NOMO-1 treated with DMSO at 0.1 percent for 48 hours (cell line): ENCODE results near the gene DISP2.

ENCODE experiments used
- DNase-seq: peaks from one replicate; lab custom pipeline; 2025; ENCODE audit not compliant: unreplicated experiment; lab: John Stamatoyannopoulos, UW

DISP2 gene

DNA sequence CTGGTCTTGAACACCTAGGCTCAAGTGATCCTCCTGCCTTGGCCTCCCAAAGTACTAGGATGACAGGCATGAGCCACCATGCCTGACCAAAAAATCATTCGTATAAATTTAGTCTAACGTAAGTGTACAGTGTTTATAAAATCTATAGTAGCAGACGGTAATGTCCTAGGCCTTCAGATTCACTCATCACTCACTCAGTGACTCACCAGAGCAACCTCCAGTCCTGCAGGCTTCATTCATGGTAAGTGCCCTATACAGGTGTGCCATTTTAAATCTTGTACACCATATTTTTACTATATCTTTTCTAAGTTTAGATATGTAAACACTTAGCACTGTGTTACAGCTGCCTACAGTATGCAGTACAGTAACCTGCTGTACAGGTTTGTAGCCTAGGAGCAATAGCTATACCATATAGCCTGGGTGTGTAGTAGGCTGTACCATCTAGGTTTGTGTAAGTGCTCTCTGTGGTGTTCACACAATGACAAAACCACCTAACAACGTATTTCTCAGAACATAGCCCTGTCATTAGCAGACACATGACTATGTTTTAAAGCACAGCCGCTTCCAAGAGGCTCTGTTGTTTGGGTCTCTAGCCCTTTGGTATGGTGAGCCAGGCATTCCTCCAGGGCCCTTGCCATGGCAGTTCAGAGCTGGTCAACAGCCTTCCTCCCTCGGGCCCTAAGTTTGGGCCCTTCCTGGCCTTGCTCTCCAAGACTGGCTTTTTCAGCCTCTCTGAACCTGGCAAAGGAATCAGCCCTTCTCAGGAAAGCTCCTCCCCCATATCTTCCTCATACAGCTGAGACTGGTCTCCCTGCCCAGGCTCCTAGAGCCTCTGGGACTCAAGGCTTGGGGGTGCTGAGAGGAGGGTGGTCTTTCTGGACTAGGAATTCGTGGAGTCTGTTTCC lies 15.4 kb upstream of the DISP2 start:
- no peak for DNase-seq

GRCh38 chr15:40343512-40343911 lies 14.5 kb upstream of the DISP2 start:
- DNase-seq = no peak

GRCh38 chr15:40344217-40344616 lies 13.8 kb upstream of the DISP2 start:
- no peak for DNase-seq

- peak; percentile 54 for DNase-seq
Observed at GRCh38 chr15:40344631-40345120, 13.3 kb upstream of the DISP2 start.

DNA sequence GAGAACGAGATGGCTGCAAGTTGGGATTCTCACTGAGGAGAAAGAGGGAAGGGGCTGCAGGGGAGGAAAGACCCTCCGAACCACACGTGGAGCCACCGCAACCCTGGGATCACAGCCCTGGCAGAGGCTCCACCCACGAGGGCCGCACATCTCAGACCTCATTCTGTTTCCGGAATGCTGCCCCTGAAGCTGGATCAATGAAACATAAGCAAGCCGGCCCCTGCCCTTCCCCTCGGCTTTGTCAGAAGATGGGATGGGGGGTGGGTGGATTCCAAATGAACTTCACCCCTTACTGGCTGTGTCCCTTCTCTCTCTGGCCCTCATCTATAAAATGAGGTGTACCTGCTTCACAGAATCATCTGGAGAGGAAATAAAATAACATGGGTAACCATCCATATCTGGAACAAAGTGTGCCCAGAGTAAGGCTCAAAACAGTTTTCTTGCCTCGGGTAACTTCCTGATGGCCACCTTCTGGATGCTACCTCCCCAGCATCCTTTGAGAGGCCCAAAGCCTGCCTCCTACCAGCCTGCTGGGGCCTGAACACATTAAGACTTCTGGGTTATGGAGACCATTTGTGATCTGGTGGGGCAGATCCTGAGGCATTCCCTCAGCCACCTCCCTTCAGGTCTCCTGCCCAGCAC lies 12.7 kb upstream of the DISP2 start:
- no peak for DNase-seq

DNA sequence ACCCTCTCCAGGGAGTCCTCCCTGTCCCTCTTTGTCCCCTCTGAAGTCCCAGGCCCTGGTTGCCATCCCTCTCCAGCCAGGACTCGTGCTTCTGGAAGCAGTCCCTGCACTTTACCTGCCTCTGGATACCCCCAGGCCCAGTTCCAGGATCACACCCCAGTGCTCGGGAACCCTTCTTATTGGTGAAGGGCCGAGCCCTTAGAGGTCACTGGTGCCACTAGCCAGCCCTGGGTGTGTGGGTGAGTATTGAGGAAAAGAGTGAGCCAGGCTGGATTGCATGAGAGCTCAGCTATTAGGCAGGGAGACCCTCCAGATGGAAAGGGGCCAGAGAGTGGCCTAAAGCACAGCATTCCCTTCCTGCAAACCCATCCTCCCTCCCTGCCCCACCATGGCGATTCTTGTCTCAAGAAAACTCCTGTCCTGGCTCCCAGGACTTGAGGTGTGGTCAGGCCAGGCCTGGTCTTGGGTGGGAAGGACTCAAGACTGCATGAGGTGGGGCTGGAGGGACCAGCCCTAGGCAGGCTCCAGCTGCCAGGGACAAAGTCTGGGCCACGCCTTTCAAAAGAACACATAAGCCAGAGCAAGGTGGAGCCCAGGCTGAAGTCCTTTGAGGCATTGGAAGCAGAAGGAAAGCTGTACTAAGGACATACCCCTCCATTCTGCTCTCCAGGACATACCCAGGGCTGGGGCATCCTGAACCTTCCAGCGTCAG lies 12.0 kb upstream of the DISP2 start:
- DNase-seq = no peak

GRCh38 chr15:40346579-40347558 lies 11.2 kb upstream of the DISP2 start:
- DNase-seq = no peak

- no peak for DNase-seq
Observed at GRCh38 chr15:40347559-40348473, 10.2 kb upstream of the DISP2 start.

DNA sequence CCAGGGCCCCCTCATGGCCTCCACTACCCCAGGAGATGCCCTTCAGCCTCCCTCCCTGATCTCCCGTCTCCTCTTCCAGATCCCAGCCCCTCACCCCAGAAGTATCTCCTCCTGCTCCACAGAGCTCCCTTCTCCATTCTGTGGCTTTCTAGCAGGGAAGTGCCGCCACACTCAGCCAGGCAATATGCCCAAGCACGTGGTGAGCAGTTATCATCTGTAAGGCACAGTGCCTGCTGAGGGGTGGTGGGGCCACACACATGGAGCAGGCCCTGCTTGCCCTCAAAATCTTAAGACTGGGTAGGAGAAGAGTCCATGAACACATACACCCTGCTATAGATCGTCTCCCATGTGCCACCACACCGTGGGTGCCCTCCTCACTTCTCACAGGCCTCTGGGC lies 9.5 kb upstream of the DISP2 start:
- no peak for DNase-seq

DNA sequence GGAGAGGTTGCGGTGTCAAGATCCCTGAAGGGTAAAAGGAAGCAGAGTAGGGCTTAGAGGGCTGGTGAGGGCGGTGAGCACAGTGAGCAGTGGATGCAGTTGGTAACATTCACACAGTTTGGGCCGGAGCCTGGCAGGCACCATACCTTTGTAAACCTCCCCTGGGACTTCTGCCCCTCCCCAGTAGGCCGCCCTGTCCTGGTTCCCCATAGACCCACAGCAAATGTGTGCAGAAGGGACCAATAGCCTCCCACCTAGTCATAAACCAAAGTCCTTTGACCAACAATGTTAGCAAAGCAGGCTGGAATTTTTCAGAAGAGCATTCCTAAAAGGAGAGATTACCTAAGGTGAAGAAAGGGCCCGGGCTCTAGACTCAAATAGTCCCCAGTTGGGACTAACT lies 8.9 kb upstream of the DISP2 start:
- no peak for DNase-seq

DNA sequence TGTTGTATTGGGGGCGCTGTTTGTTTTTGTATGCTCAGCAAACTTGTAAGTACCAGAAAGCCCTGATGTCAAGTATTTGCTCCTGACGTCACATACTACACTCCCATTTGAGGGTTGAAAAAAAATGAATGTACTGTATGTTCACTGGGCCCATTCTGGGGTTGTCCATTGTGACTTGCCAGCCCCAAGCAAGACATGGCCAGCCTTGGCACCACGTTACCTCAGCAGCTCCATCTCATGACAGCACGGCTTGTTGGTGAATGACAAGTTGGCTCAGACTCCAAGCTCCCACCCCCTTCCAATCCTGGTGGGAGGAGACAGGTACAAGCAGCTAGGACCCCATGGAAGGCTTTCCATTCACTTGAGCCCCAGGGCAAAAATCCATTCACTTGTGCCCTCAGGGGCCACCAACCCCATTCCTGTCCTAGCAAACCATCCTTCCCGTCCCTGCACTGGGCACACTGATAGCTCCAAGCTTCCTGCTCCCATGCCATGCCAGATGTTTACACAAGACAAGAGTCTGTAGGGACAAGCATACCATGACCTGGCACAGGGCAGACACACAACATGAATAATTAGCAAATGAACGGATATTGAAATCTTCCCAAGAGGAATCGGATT lies 5.6 kb upstream of the DISP2 start:
- DNase-seq = no peak

- no peak for DNase-seq
Observed at GRCh38 chr15:40353697-40354096, 4.3 kb upstream of the DISP2 start.

DNA sequence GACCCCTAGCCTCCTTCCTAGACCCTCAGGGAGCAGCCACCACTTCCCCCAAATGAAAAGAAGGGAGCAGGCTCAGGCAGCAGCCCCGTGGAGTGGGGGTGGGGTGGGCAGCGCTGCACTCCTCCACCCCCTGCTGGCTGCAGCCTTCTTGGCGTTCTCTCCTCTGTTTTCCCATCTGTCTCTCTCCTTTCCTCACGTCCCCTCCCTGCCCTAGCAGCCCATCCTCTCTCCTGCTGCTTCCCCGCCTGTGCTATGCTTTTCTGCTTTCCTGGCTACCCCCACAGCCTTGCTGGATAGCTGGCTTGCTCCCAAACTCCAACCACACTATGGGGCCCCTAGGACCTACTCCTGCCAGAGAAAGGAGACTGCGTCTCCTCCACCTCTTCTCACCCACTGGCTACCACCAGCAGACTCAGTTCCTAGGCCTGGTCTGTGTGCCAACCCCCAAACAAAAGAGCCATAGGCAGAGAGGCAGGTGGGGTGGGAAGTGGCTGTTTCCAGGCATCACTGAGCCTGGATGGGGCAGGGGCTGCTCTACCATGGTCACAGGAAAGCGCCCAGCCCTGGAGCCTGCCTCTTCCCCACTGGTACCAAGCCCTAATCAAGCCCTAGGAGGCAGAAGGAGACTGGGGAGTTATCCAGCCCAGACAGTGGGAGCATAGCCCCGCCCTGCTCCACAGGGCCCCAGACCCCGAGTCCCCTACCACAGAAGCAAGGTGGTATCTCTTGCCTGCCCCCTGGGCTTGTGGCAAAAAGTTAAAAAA lies 3.4 kb upstream of the DISP2 start:
- no peak for DNase-seq

DNA sequence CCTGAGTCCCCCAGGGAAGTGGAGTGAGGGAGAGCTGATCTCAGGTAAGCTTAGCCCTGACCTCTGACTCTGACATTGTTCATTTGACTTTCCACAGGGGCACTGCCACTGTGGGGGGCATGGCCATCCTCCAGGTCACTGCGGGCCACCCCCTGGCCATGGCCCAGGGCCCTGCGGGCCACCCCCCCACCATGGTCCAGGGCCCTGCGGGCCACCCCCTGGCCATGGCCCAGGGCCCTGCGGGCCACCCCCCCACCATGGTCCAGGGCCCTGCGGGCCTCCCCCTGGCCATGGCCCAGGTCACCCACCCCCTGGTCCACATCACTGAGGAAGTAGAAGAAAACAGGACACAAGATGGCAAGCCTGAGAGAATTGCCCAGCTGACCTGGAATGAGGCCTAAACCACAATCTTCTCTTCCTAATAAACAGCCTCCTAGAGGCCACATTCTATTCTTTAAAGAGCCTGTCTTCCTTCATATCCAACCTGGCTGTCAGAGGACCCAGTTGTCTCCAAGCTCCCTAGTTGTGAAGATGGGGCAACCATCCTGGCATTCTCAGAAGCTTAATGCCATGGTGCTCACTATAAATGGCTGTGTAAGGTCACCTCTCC lies 1.9 kb upstream of the DISP2 start:
- DNase-seq = no peak

GRCh38 chr15:40357246-40357645 lies 773 bp upstream of the DISP2 start:
- DNase-seq = no peak

GRCh38 chr15:40358471-40359353 lies 693 bp downstream of the DISP2 start:
- no peak for DNase-seq

- no peak for DNase-seq
Observed at GRCh38 chr15:40360015-40360414, 2.0 kb downstream of the DISP2 start.
